HG03103 (cell line): ENCODE data around the gene FPGS.

Source experiments
- ATAC-seq: cut with Tn5 transposase; IDR thresholded peaks from one replicate; pipeline ENCODE4 v1.9.1; 2021; ENCODE audit warnings: low read depth; ENCODE audit not compliant: unreplicated experiment

The FPGS gene

DNA sequence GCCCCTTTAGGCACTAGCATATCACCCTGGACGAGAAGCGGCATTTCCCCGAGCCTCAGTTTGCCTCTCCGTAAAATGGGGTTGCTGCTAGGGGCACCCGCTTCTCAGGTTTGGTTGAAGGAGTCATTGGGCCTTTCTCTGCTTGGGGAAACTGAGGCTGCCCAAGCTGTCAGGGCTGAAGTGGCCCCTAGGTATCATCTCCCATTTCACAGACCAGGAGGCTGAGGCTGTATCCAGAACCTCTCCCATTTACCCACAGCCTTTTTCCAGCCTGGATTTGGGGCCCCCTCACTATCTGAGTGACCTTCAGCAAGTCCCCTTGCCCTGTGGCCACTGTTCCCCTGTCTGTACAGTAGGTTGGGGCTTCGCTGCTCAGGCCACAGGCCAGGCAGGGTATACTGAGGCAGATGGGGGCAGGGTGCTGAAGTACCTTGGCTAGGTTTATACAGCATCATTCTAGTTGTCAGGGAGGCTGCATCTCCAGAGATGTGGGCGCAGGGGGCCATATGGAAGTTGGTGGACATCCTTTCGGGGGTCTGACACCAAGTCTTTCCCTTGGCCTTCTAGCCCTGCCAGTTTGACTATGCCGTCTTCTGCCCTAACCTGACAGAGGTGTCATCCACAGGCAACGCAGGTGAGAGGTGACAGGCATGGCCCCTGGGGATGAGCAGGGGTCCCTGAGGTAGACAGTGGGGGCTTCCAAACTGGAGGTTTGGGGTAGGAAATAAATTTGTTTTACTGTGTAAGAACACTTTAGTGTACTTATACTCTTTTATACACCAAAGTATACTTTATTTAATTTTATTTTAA, 7.9 kb downstream of the FPGS start:
- no peak for ATAC-seq

DNA sequence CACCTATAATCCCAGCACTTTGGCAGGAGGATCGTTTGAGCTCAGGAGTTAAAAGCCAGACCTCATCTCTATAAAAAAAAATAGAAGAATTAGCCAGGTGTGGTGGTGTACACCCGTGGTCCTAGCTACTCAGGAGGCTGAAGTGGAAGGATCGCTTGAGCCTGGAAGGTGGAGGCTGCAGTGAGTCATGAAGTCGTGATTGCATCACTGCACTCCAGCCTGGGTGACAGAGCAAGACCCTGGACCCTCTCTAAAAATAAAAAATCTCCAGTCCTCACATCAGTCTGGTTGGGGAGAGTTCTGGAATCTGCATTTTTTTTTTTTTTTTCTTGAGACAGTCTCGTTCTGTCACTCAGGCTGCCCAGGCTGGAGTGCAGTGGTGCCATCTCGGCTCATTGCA, 9.3 kb downstream of the FPGS start:
- ATAC-seq, result no peak

DNA sequence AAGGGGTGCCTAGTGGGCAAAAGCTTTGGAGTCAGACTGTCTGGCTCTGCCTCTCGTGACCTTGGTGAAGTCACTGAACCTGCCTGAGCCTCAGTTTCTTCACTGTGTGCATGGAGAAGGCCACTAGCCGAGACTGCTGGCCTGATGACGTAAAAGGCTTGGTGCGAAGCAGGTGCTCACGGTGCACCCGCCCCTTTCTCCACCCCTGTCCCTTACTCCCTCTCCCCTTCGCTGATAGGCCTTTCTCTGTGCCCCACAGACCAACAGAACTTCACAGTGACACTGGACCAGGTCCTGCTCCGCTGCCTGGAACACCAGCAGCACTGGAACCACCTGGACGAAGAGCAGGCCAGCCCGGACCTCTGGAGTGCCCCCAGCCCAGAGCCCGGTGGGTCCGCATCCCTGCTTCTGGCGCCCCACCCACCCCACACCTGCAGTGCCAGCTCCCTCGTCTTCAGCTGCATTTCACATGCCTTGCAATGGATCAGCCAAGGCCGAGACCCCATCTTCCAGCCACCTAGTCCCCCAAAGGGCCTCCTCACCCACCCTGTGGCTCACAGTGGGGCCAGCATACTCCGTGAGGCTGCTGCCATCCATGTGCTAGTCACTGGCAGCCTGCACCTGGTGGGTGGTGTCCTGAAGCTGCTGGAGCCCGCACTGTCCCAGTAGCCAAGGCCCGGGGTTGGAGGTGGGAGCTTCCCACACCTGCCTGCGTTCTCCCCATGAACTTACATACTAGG, 10.4 kb downstream of the FPGS start:
- no peak for ATAC-seq

DNA sequence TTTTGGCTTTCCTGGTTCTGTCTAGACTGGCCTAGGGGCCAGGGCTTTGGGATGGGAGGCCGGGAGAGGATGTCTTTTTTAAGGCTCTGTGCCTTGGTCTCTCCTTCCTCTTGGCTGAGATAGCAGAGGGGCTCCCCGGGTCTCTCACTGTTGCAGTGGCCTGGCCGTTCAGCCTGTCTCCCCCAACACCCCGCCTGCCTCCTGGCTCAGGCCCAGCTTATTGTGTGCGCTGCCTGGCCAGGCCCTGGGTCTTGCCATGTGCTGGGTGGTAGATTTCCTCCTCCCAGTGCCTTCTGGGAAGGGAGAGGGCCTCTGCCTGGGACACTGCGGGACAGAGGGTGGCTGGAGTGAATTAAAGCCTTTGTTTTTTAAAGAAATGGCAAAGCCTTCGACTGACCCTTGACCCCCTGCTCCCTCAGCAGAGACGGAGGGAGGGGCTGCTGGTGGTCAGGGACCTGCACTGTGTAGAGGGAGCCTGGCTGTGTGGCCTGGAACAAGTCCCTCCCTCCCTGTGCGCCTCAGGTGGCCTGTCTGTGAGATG, 11.1 kb downstream of the FPGS start:
- no peak for ATAC-seq

DNA sequence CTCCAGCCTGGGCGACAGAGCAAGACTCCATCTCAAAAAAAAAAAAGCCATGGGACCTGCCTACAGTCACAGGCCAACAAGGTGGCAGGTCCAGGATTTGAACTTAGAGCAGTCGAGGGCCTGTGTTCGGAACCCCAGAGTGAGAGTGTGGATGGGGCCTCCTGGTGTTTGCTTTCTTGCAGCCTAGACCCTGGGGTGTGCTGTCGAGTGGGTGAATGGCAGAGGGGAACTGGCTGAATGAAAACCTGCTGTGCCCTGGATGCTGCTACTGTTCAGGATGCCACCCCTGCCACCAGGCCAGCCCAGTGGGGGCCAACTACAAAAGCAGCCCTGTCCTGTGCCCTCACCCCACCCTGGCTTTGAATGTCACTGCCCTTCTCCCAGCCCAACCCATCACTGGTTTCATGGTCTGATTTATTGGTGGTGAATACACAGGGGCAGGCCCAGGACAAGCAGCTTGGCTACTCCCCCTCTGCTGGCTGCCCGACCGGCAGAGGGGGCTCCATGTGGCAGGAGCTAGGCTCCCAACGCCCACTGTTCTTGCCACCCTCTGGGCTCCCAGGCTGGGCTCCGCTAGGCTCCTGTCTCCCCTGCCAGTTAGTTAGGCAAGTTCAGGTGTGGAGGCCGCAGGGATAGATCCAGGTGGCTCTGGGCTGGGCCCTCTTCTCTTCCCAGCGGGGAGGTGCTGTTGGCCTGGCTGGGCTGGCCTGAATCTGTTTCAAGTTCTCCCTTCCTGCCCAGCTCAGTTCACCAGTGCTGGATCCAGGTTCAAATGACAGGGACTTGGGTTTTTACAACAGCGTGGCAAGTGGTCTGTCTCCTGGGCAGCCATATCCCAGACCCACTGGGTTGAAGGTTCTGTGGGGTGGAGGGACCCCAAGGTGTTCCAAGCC, 12.2 kb downstream of the FPGS start:
- no peak for ATAC-seq

DNA sequence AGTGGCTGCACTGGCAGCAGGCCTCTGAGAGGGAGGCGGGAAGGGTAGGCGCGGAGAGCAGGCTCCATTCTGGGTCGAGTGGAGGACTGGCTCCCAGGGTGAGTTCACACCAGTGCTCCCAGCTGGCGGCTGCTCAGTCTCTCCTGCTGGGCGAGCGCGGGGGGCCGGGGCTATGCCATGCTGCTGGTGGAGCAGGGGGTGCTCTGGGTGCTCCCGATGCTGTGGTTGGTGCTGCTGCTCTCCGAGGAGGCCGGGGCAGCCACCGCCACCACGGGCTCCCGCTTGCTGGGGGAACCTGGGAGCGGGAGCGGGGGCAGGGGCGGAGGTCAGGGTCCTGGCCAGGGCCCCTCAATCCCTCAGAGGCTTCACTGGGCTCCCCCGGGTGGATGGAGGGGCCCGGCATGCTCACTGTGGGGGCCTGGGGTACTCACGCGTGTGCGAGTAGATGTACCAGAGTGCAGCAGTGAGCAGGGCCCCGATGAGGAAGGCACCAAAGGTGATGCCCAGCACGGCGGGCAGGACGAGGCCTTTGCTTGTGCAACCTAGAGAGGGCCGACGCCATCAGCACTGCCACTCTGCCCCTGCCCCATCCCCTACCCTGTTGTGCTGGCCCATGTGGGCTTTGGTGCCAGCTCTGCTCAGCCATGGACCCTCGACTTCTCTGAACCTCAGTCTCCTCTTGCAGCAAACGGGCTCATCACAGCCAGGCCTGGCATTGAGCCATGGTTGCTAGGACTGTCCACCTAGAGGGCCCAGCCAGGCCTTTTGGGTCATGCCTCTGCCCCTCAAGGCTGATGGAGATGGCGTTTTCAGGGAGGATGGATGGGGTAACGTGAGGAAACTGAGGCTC, 13.1 kb downstream of the FPGS start:
- no peak for ATAC-seq

DNA sequence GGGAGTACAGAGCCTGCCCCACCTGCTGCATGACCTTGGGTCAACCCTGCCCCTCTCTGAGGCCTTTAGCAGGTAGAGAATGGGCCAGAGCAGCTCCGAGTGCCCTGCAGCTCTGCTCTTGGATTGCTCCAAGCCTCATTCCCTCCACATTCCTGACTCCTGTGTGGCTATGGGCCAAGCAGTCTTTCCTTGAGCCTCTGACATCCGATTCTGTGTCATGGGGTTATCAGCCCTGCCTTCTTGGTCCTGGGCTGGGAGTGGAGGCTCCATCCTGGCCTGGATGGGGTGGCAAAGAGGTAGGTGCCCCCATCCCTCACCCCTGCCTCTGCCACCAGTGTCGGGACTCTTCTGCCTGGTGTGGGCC, 13.7 kb downstream of the FPGS start:
- no peak for ATAC-seq

DNA sequence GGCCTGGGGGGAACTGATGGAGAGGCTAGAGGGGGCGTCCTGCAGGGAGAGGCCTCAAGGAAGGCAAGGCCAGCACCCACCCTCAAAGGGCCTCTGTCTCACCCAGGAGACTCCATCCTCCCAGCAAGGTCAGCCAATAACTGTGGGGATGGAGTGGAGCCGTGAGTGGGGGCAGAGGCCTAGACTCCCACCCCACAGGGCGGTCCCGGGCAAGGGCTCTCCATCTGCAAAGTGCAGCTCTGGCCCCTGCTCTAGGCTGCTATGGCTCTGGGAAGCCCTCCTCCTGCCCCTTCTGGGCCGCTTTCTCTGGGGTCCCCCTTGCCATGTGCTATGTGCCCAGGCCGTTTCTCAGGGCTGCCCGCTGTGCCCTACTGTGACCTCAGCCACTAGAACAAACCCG, 14.0 kb downstream of the FPGS start:
- no peak for ATAC-seq

DNA sequence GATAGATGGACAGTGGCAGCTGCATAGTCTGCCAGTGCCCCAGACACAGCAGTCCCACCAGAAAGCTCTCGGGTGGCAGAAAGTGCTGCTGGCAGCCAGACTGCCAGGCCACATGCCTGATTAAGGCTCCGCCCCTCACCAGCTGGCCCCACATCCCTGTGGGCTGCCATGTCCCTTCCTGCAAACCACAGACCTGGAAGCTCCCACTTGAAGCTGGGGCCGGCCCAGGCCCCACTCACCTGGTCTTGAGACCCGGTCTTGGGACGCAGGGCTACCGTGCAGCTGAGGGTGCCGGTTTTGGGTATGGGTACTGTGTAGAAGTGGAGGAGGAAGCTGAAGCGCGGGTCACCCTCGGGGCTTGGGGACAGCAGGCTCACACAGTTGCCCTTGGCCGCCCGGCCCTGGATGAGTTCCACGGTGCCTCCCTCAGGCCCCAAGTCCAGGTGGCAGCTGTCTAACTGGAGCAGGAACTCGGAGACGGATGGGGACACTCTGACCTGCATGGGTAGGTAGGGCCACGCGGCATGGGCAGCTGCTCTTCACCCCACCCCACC, 15.3 kb downstream of the FPGS start:
- ATAC-seq, result no peak

DNA sequence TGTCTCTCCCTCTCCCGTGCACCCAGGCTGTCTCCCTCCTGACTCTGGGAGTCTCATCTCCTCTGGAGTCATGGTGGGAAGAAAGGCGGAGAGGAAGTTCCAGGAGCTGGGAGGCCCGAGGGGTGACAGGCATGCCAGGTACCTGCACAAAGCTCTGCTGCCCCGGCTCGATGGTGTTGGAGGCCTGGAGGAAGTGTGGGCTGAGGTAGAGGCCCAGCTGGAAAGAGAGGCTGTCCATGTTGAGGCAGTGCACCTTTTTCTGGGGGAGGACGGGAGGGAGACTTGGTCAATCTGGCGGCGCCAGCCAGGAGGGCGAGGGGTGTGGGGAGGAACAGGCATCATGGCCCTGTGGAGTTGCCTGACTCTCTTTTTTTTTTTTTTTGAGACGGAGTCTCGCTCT, 15.9 kb downstream of the FPGS start:
- no peak for ATAC-seq

DNA sequence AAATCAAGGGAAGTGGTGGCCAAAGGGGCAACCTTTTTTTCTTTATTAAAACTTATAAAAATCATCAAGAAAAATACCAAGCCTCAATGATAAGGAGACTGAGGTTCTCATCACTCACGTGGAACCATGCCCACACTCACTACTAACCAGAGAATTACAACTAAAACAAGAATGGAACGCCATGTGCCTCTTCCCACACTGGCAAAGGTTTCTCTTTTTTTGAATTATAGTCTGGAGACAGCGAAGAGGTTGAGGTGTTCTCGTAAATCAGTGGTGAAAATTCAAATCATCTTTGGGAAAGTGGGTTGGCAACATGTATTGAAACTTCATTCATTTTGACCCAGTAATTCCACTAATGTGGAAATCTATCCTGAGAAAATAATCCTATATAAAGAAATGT, 19.4 kb downstream of the FPGS start:
- no peak for ATAC-seq

DNA sequence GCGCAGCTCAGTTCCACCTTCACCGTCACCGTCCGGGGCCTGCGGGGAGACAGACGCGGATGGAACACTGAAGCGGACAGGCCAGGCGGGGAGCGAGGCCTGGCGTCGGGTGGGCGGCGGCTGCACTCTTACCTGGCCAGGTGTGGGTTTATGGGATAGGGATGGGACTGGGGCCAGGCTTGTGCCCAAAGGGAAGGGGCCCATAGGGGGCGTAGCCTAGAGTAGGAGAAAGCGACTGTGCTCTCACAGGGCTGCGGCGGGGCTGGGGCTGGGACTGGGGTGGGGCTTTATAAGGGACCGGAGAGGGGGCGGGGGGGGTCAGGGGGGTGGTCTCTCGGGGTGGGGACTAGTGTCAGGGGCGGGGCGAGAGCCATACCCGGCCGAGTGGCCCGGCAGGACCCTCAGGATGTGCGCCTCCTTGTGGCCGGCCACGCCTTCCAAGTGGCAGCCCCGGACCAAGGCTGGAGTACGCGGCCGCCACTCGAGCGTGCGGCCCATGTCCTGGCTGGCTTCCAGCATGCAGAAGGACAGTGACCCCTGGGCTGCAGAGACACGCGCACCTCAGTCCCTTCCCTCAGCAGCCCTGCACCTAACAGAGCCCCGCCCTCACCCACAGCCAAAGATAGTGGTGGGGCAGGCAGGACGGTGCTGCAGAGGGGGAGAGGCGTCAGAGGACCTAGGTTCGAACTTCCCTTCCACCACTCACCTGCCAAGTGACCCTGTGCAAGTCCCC, 22.8 kb downstream of the FPGS start:
- no peak for ATAC-seq

DNA sequence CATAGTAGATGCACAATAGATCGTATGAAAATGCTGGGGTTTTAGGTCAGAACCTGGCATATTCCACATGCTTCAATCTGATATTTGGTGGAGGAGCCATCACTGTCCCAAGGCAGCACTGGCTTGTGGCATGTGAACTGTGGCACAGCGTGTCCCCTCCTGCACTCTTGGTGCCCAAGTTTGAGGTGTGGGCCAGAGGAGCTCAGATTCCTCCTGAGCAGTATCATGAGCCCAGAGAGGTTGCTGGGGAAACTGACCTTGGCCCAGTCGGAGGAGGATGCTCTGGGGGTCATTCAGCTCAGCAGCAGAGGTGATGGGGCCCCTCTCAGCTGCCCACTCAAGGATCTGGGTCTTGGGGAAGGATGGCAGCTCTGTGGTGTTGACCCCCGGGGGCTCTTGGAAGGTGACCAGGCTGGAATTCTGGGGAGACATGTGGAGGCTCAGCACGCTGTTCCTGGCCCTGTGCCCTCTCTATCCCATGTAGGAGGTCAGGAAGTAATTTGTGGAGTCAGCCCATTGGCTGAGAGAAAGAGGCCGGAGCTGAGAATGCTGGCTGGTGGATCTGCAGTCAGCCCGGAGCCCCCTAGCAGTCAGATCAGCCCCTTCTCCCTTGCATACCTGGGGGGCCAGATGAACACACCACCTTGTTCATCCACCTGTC, 23.7 kb downstream of the FPGS start:
- no peak for ATAC-seq

DNA sequence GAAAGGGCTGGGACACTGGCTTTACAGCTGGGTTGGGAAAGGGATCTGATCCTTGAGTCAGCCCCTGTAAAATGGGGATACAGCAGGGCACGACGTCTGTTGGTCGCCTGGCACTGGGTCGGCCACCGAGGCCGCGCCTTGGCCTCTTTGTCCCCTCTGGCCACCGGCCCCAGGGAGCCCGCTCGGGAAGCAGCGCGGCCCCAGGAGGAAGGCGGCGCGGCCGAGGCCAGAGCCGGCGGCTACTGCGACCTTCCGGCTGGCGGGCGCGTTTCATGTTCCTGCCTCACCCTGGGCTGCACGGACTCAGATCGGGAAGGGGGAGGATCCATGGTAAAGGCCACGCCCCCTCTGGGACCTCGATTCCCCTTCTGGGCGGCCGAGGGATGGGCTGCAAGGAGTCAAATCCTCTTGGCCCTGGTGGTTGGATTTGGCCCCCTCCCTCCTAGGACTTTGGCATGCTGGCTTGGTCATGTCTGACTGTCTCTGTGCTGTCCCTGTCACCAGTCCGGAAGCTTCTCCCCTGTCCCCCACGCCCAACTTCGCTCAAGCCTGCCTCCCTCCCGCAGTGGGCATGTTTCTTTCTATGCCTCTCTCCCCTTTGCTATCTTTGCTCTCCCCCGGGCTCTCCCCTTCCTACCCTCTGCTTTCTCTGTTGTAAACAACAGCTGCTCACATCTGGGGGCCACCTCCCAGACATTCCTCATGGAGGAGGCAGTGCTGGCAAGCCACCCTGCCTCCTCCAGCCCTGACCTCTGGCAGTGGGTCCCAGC, 25.8 kb downstream of the FPGS start:
- ATAC-seq, result no peak

DNA sequence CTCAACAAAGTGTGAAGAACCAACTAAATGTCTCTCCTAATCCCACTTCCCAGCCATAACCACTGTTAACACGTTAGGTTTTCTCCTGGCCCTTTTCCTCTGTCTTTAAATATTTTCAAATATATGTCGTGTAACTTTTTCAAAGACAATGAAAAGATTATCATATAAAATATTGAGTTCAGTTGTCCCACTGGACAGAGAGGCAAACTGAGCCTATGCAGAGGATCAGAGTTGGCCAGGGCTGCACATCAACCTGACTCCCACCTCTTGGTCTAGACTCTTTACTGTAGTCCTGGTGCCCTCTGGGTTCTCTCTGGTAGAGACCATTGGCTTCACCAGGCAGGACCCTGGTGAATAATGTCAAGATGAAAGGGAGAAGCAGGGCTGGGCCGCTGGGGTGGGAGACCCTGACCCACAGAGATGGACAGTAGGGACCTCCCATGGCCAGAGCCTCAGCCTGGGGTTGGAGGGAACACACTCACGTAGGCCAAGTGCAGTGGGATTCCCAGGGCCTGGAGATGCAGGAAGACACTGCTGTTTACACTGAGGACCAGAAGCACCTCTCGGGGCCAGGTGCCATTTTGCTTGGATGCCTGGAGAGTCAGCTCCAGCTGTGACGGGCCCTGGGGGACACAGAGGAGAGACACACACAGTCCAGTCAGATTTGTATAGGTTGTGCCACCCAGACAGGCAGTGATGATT, 26.7 kb downstream of the FPGS start:
- no peak for ATAC-seq

DNA sequence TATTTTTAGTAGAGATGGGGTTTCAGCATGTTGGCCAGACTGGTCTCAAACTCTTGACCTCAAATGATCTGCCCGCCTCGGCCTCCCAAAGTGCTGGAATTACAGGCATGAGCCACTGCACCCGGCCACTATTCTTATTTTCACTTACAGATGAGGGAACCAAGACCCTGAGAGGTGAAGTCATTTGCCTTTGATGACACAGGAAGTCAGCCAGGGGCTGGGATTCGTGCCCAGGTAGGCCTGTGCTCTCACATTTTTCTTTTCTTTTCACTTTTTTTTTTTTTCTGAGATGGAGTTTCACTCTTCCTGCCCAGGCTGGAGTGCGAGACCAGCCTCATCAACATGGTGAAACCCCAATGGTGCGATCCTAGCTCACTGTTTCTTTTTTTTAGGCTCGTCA, 29.6 kb downstream of the FPGS start:
- no peak for ATAC-seq

DNA sequence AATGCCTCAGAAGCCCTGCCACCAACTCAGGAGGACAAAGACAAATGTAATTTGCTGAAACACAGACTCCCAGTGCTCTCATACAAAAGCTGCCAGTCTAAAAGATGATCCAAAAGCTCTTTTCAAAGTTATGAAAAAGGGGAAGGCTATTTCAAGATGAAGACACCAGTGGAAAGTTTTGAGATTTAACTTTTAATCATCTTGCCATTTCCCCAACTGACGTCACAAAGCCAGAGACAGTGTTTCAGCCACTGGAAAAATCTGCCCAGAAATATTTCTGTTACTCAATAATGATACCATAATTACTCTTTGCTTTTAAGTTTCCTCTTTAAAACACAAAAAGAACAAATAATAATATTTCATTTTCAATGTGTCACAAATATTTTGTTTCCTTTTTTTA, 30.9 kb downstream of the FPGS start:
- no peak for ATAC-seq
